Measurements from ENCODE around the gene CD68.

Gene CD68

GRCh38 chr17:7582396-7583252 lies 3.2 kb downstream of the CD68 start:
- H3K36me3 ChIP-seq = peaks cover 47% of the 10 kb centered on the region
- peaks cover 5% of the 10 kb centered on the region for H3K9me3 ChIP-seq (ENCODE audit: severe bottlenecking)
- DNase-seq = peak; percentile 4
- no peak overlapping the region for H3K4me3 ChIP-seq (ENCODE audit: low read depth, low read length)
- H3K27ac ChIP-seq = peak overlapping the region; percentile 97
- H3K27me3 ChIP-seq (ENCODE audit: insufficient read depth, low read depth, severe bottlenecking) = no peaks in the 10 kb centered on the region
- TF ChIP-seq CTCF (IDR thresholded peaks at IDR 0.05; ENCODE audit: low read depth, low read length) = no peak

- H3K36me3 ChIP-seq = peaks cover 48% of the 10 kb centered on the region
- no peak for TF ChIP-seq CTCF (IDR thresholded peaks at IDR 0.05; ENCODE audit: low read depth, low read length)
Observed at GRCh38 chr17:7583253-7584109, 4.0 kb downstream of the CD68 start, which contains the start of gene MPDU1. TSS of gene MPDU1 (plus strand) at chr17:7583852. CDS start at chr17:7583863, 11 bp downstream.

GRCh38 chr17:7586673-7587419 lies 7.4 kb downstream of the CD68 start:
- Histone ChIP-seq H3K36me3 (peaks cover 43% of the 10 kb centered on the region), H3K27me3 (ENCODE audit: insufficient read depth, low read depth, severe bottlenecking) (no peaks in the 10 kb centered on the region), H3K4me3 (ENCODE audit: low read depth, low read length) (no peak overlapping the region), H3K27ac (no peak overlapping the region), H3K9me3 (ENCODE audit: severe bottlenecking) (peaks cover 5% of the 10 kb centered on the region)
- peak; percentile 74 for DNase-seq
- TF ChIP-seq CTCF (IDR thresholded peaks at IDR 0.05; ENCODE audit: low read depth, low read length) = peak; percentile 76

More at GRCh38 chr17:7583253-7584109, 4.0 kb downstream of the CD68 start, which contains the start of gene MPDU1:
- Histone ChIP-seq H3K4me3 (ENCODE audit: low read depth, low read length) (peak within 1 kb of the TSS; percentile 53), H3K27me3 (ENCODE audit: insufficient read depth, low read depth, severe bottlenecking) (no peaks in the 10 kb centered on the region), H3K27ac (peak within 1 kb of the TSS; percentile 97), H3K9me3 (ENCODE audit: severe bottlenecking) (peaks cover 5% of the 10 kb centered on the region)
- DNase-seq = peak; percentile 97

- H3K4me3 ChIP-seq (ENCODE audit: low read depth, low read length) = no peak overlapping the region
- H3K27ac ChIP-seq = no peak overlapping the region
- no peak for DNase-seq
Observed at GRCh38 chr17:7587420-7588151, 8.1 kb downstream of the CD68 start.

More at GRCh38 chr17:7587420-7588151, 8.1 kb downstream of the CD68 start:
- no peak for TF ChIP-seq CTCF (IDR thresholded peaks at IDR 0.05; ENCODE audit: low read depth, low read length)
- no peaks in the 10 kb centered on the region for H3K27me3 ChIP-seq (ENCODE audit: insufficient read depth, low read depth, severe bottlenecking)
- peaks cover 44% of the 10 kb centered on the region for H3K36me3 ChIP-seq
- H3K9me3 ChIP-seq (ENCODE audit: severe bottlenecking) = peaks cover 5% of the 10 kb centered on the region
